ENCODE results near the gene FAM118B. TPM values are rescaled to one million over a fixed set of nuclear protein-coding genes. Genes with fewer than 3 reads are reported as not detected.

Gene FAM118B
- total and polyA plus RNA-seq, 4 donors = 3.7 to 12.0 (median 6.6) TPM

DNA sequence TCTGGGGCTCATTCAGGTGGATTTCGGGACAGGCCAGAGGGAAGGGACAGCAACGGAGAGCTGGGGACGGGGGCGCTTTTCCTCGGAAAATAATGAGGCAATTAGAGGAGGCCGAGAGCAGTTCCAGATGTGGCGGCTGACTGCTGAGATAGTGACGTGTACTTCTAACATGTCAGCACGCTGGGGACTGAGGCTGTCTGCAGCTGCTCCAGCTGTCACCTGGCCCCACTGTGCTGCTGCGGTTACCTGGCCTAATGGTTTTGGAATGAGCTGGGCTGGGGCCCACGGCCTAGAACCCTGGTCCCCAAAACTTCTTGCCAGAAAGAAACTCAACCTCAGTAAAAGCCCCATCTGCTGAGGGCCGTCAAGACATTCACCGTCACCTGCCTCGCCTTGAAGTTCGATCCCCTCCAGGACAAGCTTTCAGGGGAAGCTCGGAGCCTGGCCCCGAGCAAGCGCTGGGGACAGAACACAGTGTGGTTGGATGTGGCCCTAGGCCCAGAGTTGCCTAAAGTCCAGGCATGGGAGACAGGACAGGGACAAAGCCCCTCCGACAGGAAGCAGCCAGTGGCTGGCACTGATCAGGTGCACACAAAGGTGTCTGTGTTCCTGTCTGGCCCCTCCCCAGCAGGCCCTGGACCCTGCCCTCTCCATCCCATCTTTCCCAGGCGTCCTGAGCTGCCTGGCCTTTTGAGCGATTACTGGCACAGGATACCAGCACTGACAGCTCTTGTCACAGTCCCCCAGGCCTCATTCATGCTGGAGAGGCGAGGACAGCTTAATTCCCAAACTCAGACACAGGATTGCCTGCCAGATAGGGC, 22.3 kb upstream of the FAM118B start:
- H3K4me1 ChIP-seq (ENCODE audit: control insufficient read depth in 4 of 4, insufficient read depth in 4 of 4, low read length in 3 of 4) = no peaks in the 10 kb centered on the region
- 91% methylated on average over 22 of the region's 22 CpGs for WGBS
- H3K4me3 ChIP-seq (ENCODE audit: low read depth in 1 of 3, low read length in 3 of 3) = no peak overlapping the region
- TF ChIP-seq JUND (IDR thresholded peaks at IDR 0.05) = no peak
- TF ChIP-seq, protein P1, sequence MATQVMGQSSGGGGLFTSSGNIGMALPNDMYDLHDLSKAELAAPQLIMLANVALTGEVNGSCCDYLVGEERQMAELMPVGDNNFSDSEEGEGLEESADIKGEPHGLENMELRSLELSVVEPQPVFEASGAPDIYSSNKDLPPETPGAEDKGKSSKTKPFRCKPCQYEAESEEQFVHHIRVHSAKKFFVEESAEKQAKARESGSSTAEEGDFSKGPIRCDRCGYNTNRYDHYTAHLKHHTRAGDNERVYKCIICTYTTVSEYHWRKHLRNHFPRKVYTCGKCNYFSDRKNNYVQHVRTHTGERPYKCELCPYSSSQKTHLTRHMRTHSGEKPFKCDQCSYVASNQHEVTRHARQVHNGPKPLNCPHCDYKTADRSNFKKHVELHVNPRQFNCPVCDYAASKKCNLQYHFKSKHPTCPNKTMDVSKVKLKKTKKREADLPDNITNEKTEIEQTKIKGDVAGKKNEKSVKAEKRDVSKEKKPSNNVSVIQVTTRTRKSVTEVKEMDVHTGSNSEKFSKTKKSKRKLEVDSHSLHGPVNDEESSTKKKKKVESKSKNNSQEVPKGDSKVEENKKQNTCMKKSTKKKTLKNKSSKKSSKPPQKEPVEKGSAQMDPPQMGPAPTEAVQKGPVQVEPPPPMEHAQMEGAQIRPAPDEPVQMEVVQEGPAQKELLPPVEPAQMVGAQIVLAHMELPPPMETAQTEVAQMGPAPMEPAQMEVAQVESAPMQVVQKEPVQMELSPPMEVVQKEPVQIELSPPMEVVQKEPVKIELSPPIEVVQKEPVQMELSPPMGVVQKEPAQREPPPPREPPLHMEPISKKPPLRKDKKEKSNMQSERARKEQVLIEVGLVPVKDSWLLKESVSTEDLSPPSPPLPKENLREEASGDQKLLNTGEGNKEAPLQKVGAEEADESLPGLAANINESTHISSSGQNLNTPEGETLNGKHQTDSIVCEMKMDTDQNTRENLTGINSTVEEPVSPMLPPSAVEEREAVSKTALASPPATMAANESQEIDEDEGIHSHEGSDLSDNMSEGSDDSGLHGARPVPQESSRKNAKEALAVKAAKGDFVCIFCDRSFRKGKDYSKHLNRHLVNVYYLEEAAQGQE (IDR thresholded peaks at IDR 0.05) = no peak
- TF ChIP-seq FOXA1 (IDR thresholded peaks at IDR 0.05) = no peak
- TF ChIP-seq FOXA2 (IDR thresholded peaks at IDR 0.05) = no peak
- no peak for TF ChIP-seq RAD21 (IDR thresholded peaks at IDR 0.05)
- TF ChIP-seq, protein P2, sequence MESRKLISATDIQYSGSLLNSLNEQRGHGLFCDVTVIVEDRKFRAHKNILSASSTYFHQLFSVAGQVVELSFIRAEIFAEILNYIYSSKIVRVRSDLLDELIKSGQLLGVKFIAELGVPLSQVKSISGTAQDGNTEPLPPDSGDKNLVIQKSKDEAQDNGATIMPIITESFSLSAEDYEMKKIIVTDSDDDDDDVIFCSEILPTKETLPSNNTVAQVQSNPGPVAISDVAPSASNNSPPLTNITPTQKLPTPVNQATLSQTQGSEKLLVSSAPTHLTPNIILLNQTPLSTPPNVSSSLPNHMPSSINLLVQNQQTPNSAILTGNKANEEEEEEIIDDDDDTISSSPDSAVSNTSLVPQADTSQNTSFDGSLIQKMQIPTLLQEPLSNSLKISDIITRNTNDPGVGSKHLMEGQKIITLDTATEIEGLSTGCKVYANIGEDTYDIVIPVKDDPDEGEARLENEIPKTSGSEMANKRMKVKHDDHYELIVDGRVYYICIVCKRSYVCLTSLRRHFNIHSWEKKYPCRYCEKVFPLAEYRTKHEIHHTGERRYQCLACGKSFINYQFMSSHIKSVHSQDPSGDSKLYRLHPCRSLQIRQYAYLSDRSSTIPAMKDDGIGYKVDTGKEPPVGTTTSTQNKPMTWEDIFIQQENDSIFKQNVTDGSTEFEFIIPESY (IDR thresholded peaks at IDR 0.05) = no peak
- no peak for TF ChIP-seq HNF4G (IDR thresholded peaks at IDR 0.05)
- TF ChIP-seq, protein P3, sequence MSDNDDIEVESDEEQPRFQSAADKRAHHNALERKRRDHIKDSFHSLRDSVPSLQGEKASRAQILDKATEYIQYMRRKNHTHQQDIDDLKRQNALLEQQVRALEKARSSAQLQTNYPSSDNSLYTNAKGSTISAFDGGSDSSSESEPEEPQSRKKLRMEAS (IDR thresholded peaks at IDR 0.05) = no peak
- TF ChIP-seq YY1 (IDR thresholded peaks at IDR 0.05) = no peak
- no peak for TF ChIP-seq EGR1 (IDR thresholded peaks at IDR 0.05; ENCODE audit: low read depth in 2 of 2)
- TF ChIP-seq, protein P4, sequence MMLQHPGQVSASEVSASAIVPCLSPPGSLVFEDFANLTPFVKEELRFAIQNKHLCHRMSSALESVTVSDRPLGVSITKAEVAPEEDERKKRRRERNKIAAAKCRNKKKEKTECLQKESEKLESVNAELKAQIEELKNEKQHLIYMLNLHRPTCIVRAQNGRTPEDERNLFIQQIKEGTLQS (IDR thresholded peaks at IDR 0.05) = no peak
- TF ChIP-seq, protein P5, sequence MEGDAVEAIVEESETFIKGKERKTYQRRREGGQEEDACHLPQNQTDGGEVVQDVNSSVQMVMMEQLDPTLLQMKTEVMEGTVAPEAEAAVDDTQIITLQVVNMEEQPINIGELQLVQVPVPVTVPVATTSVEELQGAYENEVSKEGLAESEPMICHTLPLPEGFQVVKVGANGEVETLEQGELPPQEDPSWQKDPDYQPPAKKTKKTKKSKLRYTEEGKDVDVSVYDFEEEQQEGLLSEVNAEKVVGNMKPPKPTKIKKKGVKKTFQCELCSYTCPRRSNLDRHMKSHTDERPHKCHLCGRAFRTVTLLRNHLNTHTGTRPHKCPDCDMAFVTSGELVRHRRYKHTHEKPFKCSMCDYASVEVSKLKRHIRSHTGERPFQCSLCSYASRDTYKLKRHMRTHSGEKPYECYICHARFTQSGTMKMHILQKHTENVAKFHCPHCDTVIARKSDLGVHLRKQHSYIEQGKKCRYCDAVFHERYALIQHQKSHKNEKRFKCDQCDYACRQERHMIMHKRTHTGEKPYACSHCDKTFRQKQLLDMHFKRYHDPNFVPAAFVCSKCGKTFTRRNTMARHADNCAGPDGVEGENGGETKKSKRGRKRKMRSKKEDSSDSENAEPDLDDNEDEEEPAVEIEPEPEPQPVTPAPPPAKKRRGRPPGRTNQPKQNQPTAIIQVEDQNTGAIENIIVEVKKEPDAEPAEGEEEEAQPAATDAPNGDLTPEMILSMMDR (IDR thresholded peaks at IDR 0.05; ENCODE audit: low read depth, low read length, missing input control) = no peak
- TF ChIP-seq NR2F2 (IDR thresholded peaks at IDR 0.05) = no peak
- TF ChIP-seq TAF1 (conservative IDR thresholded peaks at IDR 0.05) = no peak
- no peak for TF ChIP-seq RXRA (IDR thresholded peaks at IDR 0.05)
- TF ChIP-seq GABPA (IDR thresholded peaks at IDR 0.05 in 1 of 2, conservative IDR thresholded peaks at IDR 0.05 in 1 of 2) = no peak
- no peak for TF ChIP-seq SP1 (IDR thresholded peaks at IDR 0.05)
- TF ChIP-seq HNF4A (conservative IDR thresholded peaks at IDR 0.05) = no peak
- no peak for DNase-seq (ENCODE audit: low spot score)
- H3K36me3 ChIP-seq (ENCODE audit: control insufficient read depth in 4 of 4, insufficient read depth in 3 of 4, low read depth in 1 of 4, low read length in 3 of 4) = peaks cover 0 to 11% (median 0%) of the 10 kb centered on the region in 4 donors
- H3K27ac ChIP-seq (ENCODE audit: low read depth in 1 of 2, low read length in 2 of 2) = no peak overlapping the region
- H3K27me3 ChIP-seq (ENCODE audit: control insufficient read depth in 4 of 4, insufficient read depth in 4 of 4, low read length in 3 of 4) = no peaks in the 10 kb centered on the region
- no peaks in the 10 kb centered on the region for H3K9me3 ChIP-seq (ENCODE audit: control insufficient read depth in 4 of 4, low read length in 3 of 4)
- no peak overlapping the region for H3K9ac ChIP-seq (ENCODE audit: low read depth in 1 of 2, low read length in 2 of 2)
